GM12878 (cell line): ENCODE results near the gene ICAM2. TPM values are rescaled to one million over a fixed set of nuclear protein-coding genes. Genes with fewer than 3 reads are reported as not detected.
A peak's percentile ranks its signal among the peaks of the same experiment; 100 is the strongest.

ENCODE experiments used
- BHLHE40 ChIP-seq, 2 experiments: fragments of 450-650 bp in 1 of 2; IDR thresholded peaks; 2 replicates each; pipeline ENCODE4 v1.6.1; 2011 to 2017; ENCODE audit warnings: low read depth in 2 of 2, borderline replicate concordance in 1 of 2, improper control_type of control experiment in 1 of 2, low read length in 1 of 2, mild to moderate bottlenecking in 1 of 2
- CBFB ChIP-seq: IDR thresholded peaks from 2 replicates; pipeline ENCODE4 v1.6.1; 2016; ENCODE audit warnings: antibody characterized with exemption, low read depth
- CTCF ChIP-seq, 3 experiments: IDR thresholded peaks in 2 of 3; conservative IDR thresholded peaks in 1 of 3; 2 replicates each; pipeline ENCODE4 v1.5.1; 2011; ENCODE audit warnings: low read depth in 3 of 3, low read length in 3 of 3, mild to moderate bottlenecking in 3 of 3, control low read depth in 2 of 3, moderate library complexity in 2 of 3, inconsistent platforms in 1 of 3, mixed read lengths in 1 of 3; ENCODE audit not compliant: control insufficient read depth in 2 of 3, insufficient read depth in 1 of 3; ENCODE audit errors: extremely low read depth in 1 of 3
- E2F8 ChIP-seq: fragments of 450-650 bp; IDR thresholded peaks from 2 replicates; pipeline ENCODE4 v1.6.1; 2018; ENCODE audit warnings: mild to moderate bottlenecking, low read depth, moderate library complexity; ENCODE audit not compliant: partially characterized antibody
- ETV6 ChIP-seq, 2 experiments: fragments of 450-650 bp in 1 of 2; IDR thresholded peaks in 1 of 2; conservative IDR thresholded peaks in 1 of 2; 2 replicates each; pipeline ENCODE4 v1.6.1; 2014; ENCODE audit warnings: antibody characterized with exemption in 1 of 2, borderline replicate concordance in 1 of 2, low read depth in 1 of 2, mild to moderate bottlenecking in 1 of 2, moderate library complexity in 1 of 2
- FOXM1 ChIP-seq: IDR thresholded peaks from 2 replicates; pipeline ENCODE4 v1.6.1; 2012; ENCODE audit warnings: low read depth, mild to moderate bottlenecking, inconsistent platforms, low read length, moderate library complexity
- GABPA ChIP-seq: IDR thresholded peaks from 2 replicates; pipeline ENCODE4 v1.6.1; 2014; ENCODE audit warnings: antibody characterized with exemption, low read depth, mild to moderate bottlenecking, inconsistent platforms
- IKZF2 ChIP-seq, 2 experiments: fragments of 450-650 bp; IDR thresholded peaks; 2 replicates each; pipeline ENCODE4 v1.6.1; 2017; ENCODE audit warnings: mild to moderate bottlenecking in 2 of 2, moderate library complexity in 2 of 2
- MLLT1 ChIP-seq: fragments of 450-650 bp; IDR thresholded peaks from 2 replicates; pipeline ENCODE4 v1.6.1; 2016; ENCODE audit warnings: mild to moderate bottlenecking
- RBBP5 ChIP-seq: fragments of 200-600 bp; sonication (generic); conservative IDR thresholded peaks from 2 replicates; pipeline ENCODE4 v1.6.1; 2016
- SMARCA5 ChIP-seq: fragments of 450-650 bp; IDR thresholded peaks from 2 replicates; pipeline ENCODE4 v1.6.1; 2017; ENCODE audit warnings: mild to moderate bottlenecking
- SPI1 ChIP-seq: IDR thresholded peaks from 2 replicates; pipeline ENCODE4 v1.6.1; 2011; ENCODE audit warnings: low read depth, mild to moderate bottlenecking, low read length, moderate library complexity, borderline replicate concordance; ENCODE audit not compliant: insufficient read depth
- TCF7 ChIP-seq: IDR thresholded peaks from 2 replicates; pipeline ENCODE4 v1.6.1; 2014; ENCODE audit warnings: antibody characterized with exemption, borderline replicate concordance
- YY1 ChIP-seq: IDR thresholded peaks from 2 replicates; pipeline ENCODE4 v1.6.1; 2011; ENCODE audit warnings: low read depth, mild to moderate bottlenecking, low read length
- ZNF687 ChIP-seq: fragments of 450-650 bp; IDR thresholded peaks from 2 replicates; pipeline ENCODE4 v1.6.1; 2017; ENCODE audit warnings: mild to moderate bottlenecking, moderate library complexity
- polyA plus RNA-seq, 11 experiments: library from polyadenylated mRNA; depleted of rRNA in 4 of 11; unstranded in 6 of 11; stranded (reverse) in 5 of 11; fragments of >200 nt; fragmentation: Nextera tagmentation in 4 of 11; fragmentation: Illumina TruSeq in 1 of 11; extraction: Ambion mirVana in 4 of 11; extraction: Trizol in 1 of 11; gene quantifications; 1 replicate in 1 of 11; 2 replicates in 10 of 11; pipeline versions ENCODE4 v1.2.1 to v1.2.3, GENCODE V29; 2011 to 2016; ENCODE audit warnings: inconsistent platforms in 2 of 11, missing spikeins in 2 of 11, low read depth in 1 of 11
- total RNA-seq, 4 experiments: library from RNA; depleted of rRNA in 3 of 4; stranded (reverse); fragments of >200 nt in 3 of 4; fragmentation: Illumina TruSeq in 1 of 4; extraction: Trizol in 1 of 4; gene quantifications; 2 replicates each; pipeline versions ENCODE4 v1.2.1 to v1.2.3, GENCODE V29; 2013 to 2021
- TF ChIP-seq, protein P1 (sequence below): IDR thresholded peaks from 2 replicates; pipeline ENCODE4 v1.6.1; 2012; ENCODE audit warnings: low read length, inconsistent platforms

Gene ICAM2
- total and polyA plus RNA-seq, 10 of the 15 experiments (the other 5 are each of a cell fraction or from before 2014, with no cell fraction given) = 23.6 to 108 (median 58.1) TPM

DNA sequence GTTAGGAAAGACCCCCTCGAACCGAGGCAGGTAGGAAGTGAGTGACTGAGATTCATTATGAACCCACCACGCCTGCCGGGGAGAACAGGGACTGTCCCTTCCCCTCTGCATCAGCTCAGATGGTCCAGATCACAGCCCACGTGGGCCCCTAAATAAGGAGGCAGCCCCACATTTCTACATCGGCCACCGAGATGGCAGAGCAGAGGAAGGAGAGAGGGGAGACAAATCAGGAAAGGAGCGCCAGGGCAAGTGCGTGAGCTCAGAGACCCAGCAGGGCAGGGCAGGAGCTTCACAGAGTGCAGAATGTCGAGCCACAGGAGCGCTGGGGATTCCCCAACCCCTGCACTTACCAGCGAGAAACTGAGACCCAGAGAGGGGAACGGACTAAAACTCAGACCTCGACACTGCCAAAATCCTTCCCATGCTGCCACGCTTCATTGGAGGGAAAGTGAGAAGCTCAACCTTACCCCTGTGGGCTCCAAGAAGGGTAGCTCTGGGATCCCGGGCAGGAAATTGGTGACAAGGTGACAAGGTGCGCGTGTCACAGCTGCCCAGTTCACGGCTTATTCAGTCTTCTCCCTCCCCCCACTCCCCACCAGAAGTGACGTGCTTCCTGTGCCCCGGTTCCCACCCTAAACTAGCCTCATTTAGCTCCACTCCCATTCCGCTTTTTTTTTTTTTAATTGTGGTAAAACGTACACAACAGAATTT lies at the start of gene ICAM2 (continued):
- TF ChIP-seq ZNF687 (peak; percentile 78), YY1 (peak; percentile 9; the same call in 1 of the 2 replicates), BHLHE40 (IDR thresholded peaks at IDR 0.05; ENCODE audit: borderline replicate concordance in 1 of 2, low read depth in 2 of 2, low read length in 1 of 2) (0 out of 4 replicates have a peak, but pooled peaks of 1 of the 2 experiments have one; percentile 3), CBFB (0 out of 2 replicates have a peak, but pooled peaks have one; percentile 25), CTCF (IDR thresholded peaks at IDR 0.05 in 2 of 3, conservative IDR thresholded peaks at IDR 0.05 in 1 of 3; ENCODE audit: control insufficient read depth in 2 of 3, extremely low read depth in 1 of 3, insufficient read depth in 1 of 3, low read depth in 3 of 3, low read length in 3 of 3) (peak in 1 of 3 experiments; percentile 15; a peak in 1 of 6 replicates), MLLT1 (peak; percentile 100), SPI1 (peak; percentile 41; the same call in 1 of the 2 replicates), FOXM1 (no peak), E2F8 (no peak), SMARCA5 (peak; percentile 77; the same call in 1 of the 2 replicates), GABPA (peak; percentile 74; the same call in 1 of the 2 replicates), TCF7 (no peak), IKZF2 (IDR thresholded peaks at IDR 0.05) (peak; percentile 68 to 69; a peak in 2 of 4 replicates), ETV6 (conservative IDR thresholded peaks at IDR 0.05 in 1 of 2, IDR thresholded peaks at IDR 0.05 in 1 of 2; ENCODE audit: borderline replicate concordance in 1 of 2, low read depth in 1 of 2) (0 out of 4 replicates have a peak, but pooled peaks of 1 of the 2 experiments have one; percentile 8), RBBP5 (no peak)
- TF ChIP-seq, protein P1, sequence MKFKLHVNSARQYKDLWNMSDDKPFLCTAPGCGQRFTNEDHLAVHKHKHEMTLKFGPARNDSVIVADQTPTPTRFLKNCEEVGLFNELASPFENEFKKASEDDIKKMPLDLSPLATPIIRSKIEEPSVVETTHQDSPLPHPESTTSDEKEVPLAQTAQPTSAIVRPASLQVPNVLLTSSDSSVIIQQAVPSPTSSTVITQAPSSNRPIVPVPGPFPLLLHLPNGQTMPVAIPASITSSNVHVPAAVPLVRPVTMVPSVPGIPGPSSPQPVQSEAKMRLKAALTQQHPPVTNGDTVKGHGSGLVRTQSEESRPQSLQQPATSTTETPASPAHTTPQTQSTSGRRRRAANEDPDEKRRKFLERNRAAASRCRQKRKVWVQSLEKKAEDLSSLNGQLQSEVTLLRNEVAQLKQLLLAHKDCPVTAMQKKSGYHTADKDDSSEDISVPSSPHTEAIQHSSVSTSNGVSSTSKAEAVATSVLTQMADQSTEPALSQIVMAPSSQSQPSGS = no peak; the same call in 1 of the 2 replicates
